22Rv1 (cell line): ENCODE measurements around the gene SBSN.

Source experiments
- H3K27ac ChIP-seq: fragments of 450-650 bp; 2 replicates; pipeline ENCODE4 v1.5.1; 2017
- CTCF ChIP-seq: fragments of 450-650 bp; IDR thresholded peaks from 2 replicates; pipeline ENCODE4 v1.5.1; 2017; ENCODE audit warnings: mild to moderate bottlenecking
- ZFX ChIP-seq: fragments of 450-650 bp; IDR thresholded peaks from 2 replicates; pipeline ENCODE4 v1.6.1; 2017; ENCODE audit warnings: antibody characterized with exemption, borderline replicate concordance

Gene SBSN

GRCh38 chr19:35491836-35492360 lies 36.2 kb downstream of the SBSN start:
- H3K27ac ChIP-seq = no peak overlapping the region
- TF ChIP-seq CTCF (no peak), ZFX (no peak)

- TF ChIP-seq CTCF (no peak), ZFX (no peak)
- H3K27ac ChIP-seq = no peak within 1 kb of the TSS
These were observed 37.7 kb downstream of the SBSN start, which contains the start of gene KRTDAP for GRCh38 chr19:35490364-35490763. TSS of gene KRTDAP (minus strand) at chr19:35490464. CDS start at chr19:35490442, 22 bp downstream.

GRCh38 chr19:35488677-35489076 lies 39.4 kb downstream of the SBSN start:
- no peak overlapping the region for H3K27ac ChIP-seq
- TF ChIP-seq CTCF (no peak), ZFX (no peak)

- TF ChIP-seq CTCF (no peak), ZFX (no peak)
These were observed 40.4 kb downstream of the SBSN start for GRCh38 chr19:35487656-35488182.

GRCh38 chr19:35486268-35486708 lies 41.8 kb downstream of the SBSN start:
- TF ChIP-seq CTCF (no peak), ZFX (no peak)
- H3K27ac ChIP-seq = no peak overlapping the region

More at GRCh38 chr19:35487656-35488182, 40.4 kb downstream of the SBSN start:
- no peak overlapping the region for H3K27ac ChIP-seq

GRCh38 chr19:35484252-35485036 lies 43.7 kb downstream of the SBSN start:
- no peak overlapping the region for H3K27ac ChIP-seq
- TF ChIP-seq CTCF = no peak
- TF ChIP-seq ZFX = no peak

- H3K27ac ChIP-seq = no peak overlapping the region
- TF ChIP-seq CTCF (no peak), ZFX (no peak)
These were observed 45.0 kb downstream of the SBSN start for GRCh38 chr19:35483089-35483488.
